Spleen (tissue), 11 donors: ENCODE data around the gene PTPRK. TPM values are rescaled to one million over a fixed set of nuclear protein-coding genes. Genes with fewer than 3 reads are reported as not detected.

Source experiments
- DNase-seq: peaks from one replicate; pipeline ENCODE4 v3.0.0-alpha.2; 2020
- H3K27ac ChIP-seq, 8 donors: fragments of 200-600 bp; sonication (generic) in 7 of 8; 1 replicate in 4 of 8; 2 replicates in 4 of 8; pipeline versions ENCODE4 v1.5.0 to v1.8.0; 2016 to 2021; ENCODE audit warnings: inconsistent platforms in 4 of 8, mild to moderate bottlenecking in 4 of 8, moderate library complexity in 1 of 8
- H3K27me3 ChIP-seq, 7 donors: fragments of 200-600 bp; sonication (generic) in 6 of 7; replicated peaks in 1 of 7; 1 replicate in 4 of 7; 2 replicates in 3 of 7; pipeline versions ENCODE4 v1.5.0 to v1.8.0; 2016 to 2021; ENCODE audit warnings: inconsistent platforms in 3 of 7, mild to moderate bottlenecking in 1 of 7
- H3K36me3 ChIP-seq, 6 donors: fragments of 200-600 bp; sonication (generic) in 5 of 6; 1 replicate in 4 of 6; 2 replicates in 2 of 6; pipeline versions ENCODE4 v1.5.0 to v1.8.0; 2016 to 2021; ENCODE audit warnings: inconsistent platforms in 2 of 6
- H3K4me1 ChIP-seq, 6 donors: fragments of 200-600 bp; sonication (generic) in 5 of 6; 1 replicate in 3 of 6; 2 replicates in 3 of 6; pipeline versions ENCODE4 v1.5.0 to v1.8.0; 2016 to 2021; ENCODE audit warnings: inconsistent platforms in 3 of 6
- H3K4me3 ChIP-seq, 8 donors: fragments of 200-600 bp; sonication (generic) in 7 of 8; 1 replicate in 4 of 8; 2 replicates in 4 of 8; pipeline versions ENCODE4 v1.5.0 to v1.8.0; 2016 to 2021; ENCODE audit warnings: inconsistent platforms in 4 of 8, mild to moderate bottlenecking in 4 of 8, moderate library complexity in 2 of 8
- H3K9me3 ChIP-seq, 8 donors: fragments of 200-600 bp; sonication (generic) in 7 of 8; 1 replicate in 4 of 8; 2 replicates in 4 of 8; pipeline versions ENCODE4 v1.5.0 to v1.8.0; 2016 to 2021; ENCODE audit warnings: inconsistent platforms in 4 of 8
- POLR2A ChIP-seq, 3 donors: fragments of 450-650 bp; IDR thresholded peaks; one replicate each; pipeline ENCODE4 v1.5.1; 2017; ENCODE audit warnings: antibody characterized with exemption in 3 of 3, mild to moderate bottlenecking in 1 of 3
- POLR2AphosphoS5 ChIP-seq, 3 donors: sonication (generic); formaldehyde crosslinking; IDR thresholded peaks; one replicate each; pipeline ENCODE4 v1.5.1; 2017; ENCODE audit warnings: antibody characterized with exemption in 3 of 3
- WGBS, 5 donors: extraction: QIAGEN DNeasy Blood & Tissue Kit in 3 of 5; methylation state at CpG; one replicate each; pipeline versions ENCODE4 v1.1.5 to v1.1.7; 2013 to 2018; 5-methylcytosine and 5-hydroxymethylcytosine counted together
- intact Hi-C: fragments of 100-400 bp; cut with DNase I; formaldehyde crosslinking; loops from one replicate; pipeline ENCODE4 v1.15.0; 2023; ENCODE audit warnings: low total_unique reads
- polyA plus RNA-seq, 3 donors: library from polyadenylated mRNA; stranded (reverse); fragments of 200-250 nt; gene quantifications; one replicate each; pipeline ENCODE4 v1.2.1, GENCODE V29; 2013
- total RNA-seq, 7 donors: library from RNA; depleted of rRNA in 3 of 7; stranded (reverse); fragments of >200 nt in 3 of 7; fragmentation: NEBNext Ultra II Directional in 4 of 7; extraction: Animal tissue kit (Norgen Biotek cat#: 25700) in 4 of 7; gene quantifications; one replicate each; pipeline versions ENCODE4 v1.1.0 to v1.2.1, GENCODE V29; 2016 to 2021
- TF ChIP-seq, protein P1 (sequence below), 11 experiments: fragments of 200-600 bp in 7 of 11; fragments of 450-650 bp in 4 of 11; sonication (generic) in 4 of 11; IDR thresholded peaks in 8 of 11; conservative IDR thresholded peaks in 3 of 11; 1 replicate in 7 of 11; 2 replicates in 4 of 11; pipeline versions ENCODE4 v1.4.0 to v1.8.0; 2016 to 2021; ENCODE audit warnings: antibody characterized with exemption in 11 of 11, inconsistent platforms in 4 of 11, mild to moderate bottlenecking in 1 of 11
- donor health status: healthy with polysubstance abuse.
- donor health status: DM: no; HTN: no; CAD: no; lungs with moderate emphysema.
- donor health status: DM: no; HTN: no; CAD: no.
- donor health status: Bipolar disorder and iron deficiency.
- donor health status: healthy.
- donor health status: DM: no; HTN: no; CAD: no.
- donor health status: DM: yes; HTN: yes; CAD: no.

The PTPRK gene
- total and polyA plus RNA-seq, 10 donors = 3.3 to 67.8 (median 34.0) TPM

DNA sequence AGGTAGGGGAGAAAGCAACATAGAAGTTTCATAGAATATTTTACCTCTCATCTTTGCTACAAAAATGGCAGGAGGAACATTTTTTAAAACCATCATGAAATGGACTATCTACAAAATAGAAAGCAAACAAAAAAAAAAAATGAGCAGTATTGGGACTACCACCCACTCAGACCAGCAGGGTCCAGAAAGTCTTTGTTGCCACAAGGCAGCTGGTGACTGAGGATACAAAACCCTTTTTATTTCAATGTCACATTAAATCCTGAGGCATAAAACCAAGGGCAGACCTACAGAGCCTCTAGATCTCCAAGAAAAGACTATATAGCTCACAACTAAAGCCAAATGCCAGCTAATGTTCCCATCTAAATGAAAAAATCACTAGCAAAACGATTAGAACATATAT, 282.2 kb downstream of the PTPRK start:
- Histone ChIP-seq H3K4me3 (no peak overlapping the region), H3K36me3 (no peaks in the 10 kb centered on the region), H3K9me3 (no peaks in the 10 kb centered on the region), H3K27me3 (no peaks in the 10 kb centered on the region), H3K27ac (no peak overlapping the region), H3K4me1 (peaks cover 0 to 36% (median 16%) of the 10 kb centered on the region in 6 donors)
- TF ChIP-seq POLR2AphosphoS5 (IDR thresholded peaks at IDR 0.05) (no peak), POLR2A (IDR thresholded peaks at IDR 0.05) (no peak)
- TF ChIP-seq, protein P1, sequence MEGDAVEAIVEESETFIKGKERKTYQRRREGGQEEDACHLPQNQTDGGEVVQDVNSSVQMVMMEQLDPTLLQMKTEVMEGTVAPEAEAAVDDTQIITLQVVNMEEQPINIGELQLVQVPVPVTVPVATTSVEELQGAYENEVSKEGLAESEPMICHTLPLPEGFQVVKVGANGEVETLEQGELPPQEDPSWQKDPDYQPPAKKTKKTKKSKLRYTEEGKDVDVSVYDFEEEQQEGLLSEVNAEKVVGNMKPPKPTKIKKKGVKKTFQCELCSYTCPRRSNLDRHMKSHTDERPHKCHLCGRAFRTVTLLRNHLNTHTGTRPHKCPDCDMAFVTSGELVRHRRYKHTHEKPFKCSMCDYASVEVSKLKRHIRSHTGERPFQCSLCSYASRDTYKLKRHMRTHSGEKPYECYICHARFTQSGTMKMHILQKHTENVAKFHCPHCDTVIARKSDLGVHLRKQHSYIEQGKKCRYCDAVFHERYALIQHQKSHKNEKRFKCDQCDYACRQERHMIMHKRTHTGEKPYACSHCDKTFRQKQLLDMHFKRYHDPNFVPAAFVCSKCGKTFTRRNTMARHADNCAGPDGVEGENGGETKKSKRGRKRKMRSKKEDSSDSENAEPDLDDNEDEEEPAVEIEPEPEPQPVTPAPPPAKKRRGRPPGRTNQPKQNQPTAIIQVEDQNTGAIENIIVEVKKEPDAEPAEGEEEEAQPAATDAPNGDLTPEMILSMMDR (IDR thresholded peaks at IDR 0.05 in 8 of 11, conservative IDR thresholded peaks at IDR 0.05 in 3 of 11) = no peak
- no peak for DNase-seq
- intact Hi-C loops = no loop called here
- 63 to 90% (median 75%) methylated on average over 1 of the region's 1 CpG for WGBS, 5 donors

GRCh38 chr6:128235556-128235955, 284.8 kb downstream of the PTPRK start:
- no peak for DNase-seq
- Histone ChIP-seq H3K9me3 (no peaks in the 10 kb centered on the region), H3K4me1 (peaks cover 0 to 25% (median 14%) of the 10 kb centered on the region in 6 donors), H3K27me3 (no peaks in the 10 kb centered on the region), H3K4me3 (no peak overlapping the region), H3K36me3 (peaks cover 0 to 8% (median 0%) of the 10 kb centered on the region in 6 donors), H3K27ac (no peak overlapping the region)
- TF ChIP-seq, protein P1 (IDR thresholded peaks at IDR 0.05 in 8 of 11, conservative IDR thresholded peaks at IDR 0.05 in 3 of 11) = no peak
- TF ChIP-seq POLR2A (IDR thresholded peaks at IDR 0.05) (no peak), POLR2AphosphoS5 (IDR thresholded peaks at IDR 0.05) (no peak)
- 78 to 93% (median 91%) methylated on average over 4 of the region's 4 CpGs for WGBS, 5 donors
- intact Hi-C loops = no loop called here

DNA sequence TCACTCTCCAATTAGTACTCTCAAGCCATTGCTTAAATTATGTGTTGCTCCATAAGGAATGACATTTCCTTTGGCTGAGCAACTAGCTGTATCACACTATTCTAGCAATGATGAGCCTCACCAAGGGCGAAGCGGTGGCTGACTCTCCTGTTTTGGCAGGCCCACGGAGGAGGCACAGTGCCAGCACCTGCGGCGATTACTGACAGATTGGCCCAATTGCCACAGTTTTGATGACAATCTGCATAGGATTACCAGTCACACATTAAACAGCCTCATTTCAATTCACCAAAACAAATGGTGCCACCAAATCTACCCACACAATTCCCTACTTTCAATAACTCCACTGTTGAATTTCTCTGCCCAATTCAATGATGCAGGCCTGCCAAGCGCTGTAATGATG, 286.9 kb downstream of the PTPRK start:
- H3K27ac ChIP-seq = no peak overlapping the region
- no peaks in the 10 kb centered on the region for H3K9me3 ChIP-seq
- H3K27me3 ChIP-seq = no peaks in the 10 kb centered on the region
- TF ChIP-seq, protein P1 (IDR thresholded peaks at IDR 0.05 in 8 of 11, conservative IDR thresholded peaks at IDR 0.05 in 3 of 11) = no peak
- no peak for TF ChIP-seq POLR2AphosphoS5 (IDR thresholded peaks at IDR 0.05)
- TF ChIP-seq POLR2A (IDR thresholded peaks at IDR 0.05) = no peak
- intact Hi-C loops = no loop called here
- WGBS, 5 donors = 90 to 100% (median 98%) methylated on average over 6 of the region's 6 CpGs
- H3K36me3 ChIP-seq = peaks cover 0 to 8% (median 0%) of the 10 kb centered on the region in 6 donors
- DNase-seq = no peak
- H3K4me3 ChIP-seq = no peak overlapping the region
- H3K4me1 ChIP-seq = peaks cover 0 to 5% (median 0%) of the 10 kb centered on the region in 6 donors

DNA sequence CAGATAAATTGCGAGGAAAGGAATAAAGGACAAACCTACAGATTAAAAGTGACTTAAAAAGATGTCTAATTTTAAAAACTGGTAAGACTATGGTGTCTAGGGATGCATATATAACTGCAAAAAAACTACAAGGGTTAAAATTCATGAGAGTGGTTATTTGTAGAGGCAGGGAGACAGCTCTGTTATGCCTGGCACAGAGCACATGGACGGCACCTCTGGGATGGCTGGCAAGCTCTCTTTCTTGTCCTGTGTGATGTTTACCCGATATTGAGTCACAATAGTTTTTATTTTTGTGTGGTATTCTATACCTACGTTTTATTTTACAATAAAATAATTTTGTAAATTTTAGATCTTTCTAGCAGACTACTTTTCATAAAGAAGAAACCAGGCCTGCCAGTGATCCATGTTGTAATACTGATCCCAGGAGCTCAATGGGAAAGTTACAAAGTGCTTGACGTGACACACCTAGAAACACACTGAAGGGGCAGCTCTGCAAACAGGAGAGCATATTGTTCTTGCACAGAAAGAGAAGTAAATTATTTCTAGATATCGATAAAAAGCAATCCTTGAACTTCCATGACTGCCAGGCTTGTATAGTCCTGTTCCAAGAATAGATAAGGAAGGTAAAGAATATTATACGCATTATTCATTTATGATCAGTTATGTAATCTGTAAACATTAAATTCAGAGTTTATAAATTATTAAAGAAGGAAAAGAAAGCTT, 290.0 kb downstream of the PTPRK start:
- no peak for DNase-seq
- 81 to 94% (median 90%) methylated on average over 7 of the region's 7 CpGs for WGBS, 5 donors
- no peak overlapping the region for H3K4me3 ChIP-seq
- peaks cover 0 to 8% (median 0%) of the 10 kb centered on the region in 6 donors for H3K36me3 ChIP-seq
- intact Hi-C loops = no loop called here
- TF ChIP-seq, protein P1 (IDR thresholded peaks at IDR 0.05 in 8 of 11, conservative IDR thresholded peaks at IDR 0.05 in 3 of 11) = no peak
- no peak for TF ChIP-seq POLR2A (IDR thresholded peaks at IDR 0.05)
- no peak for TF ChIP-seq POLR2AphosphoS5 (IDR thresholded peaks at IDR 0.05)
- H3K9me3 ChIP-seq = no peaks in the 10 kb centered on the region
- H3K4me1 ChIP-seq = no peaks in the 10 kb centered on the region
- no peak overlapping the region for H3K27ac ChIP-seq
- H3K27me3 ChIP-seq = no peaks in the 10 kb centered on the region
